ENCODE measurements around the gene C1orf122. TPM values are rescaled to one million over a fixed set of nuclear protein-coding genes. Genes with fewer than 3 reads are reported as not detected.

C1orf122 gene
- total and polyA plus RNA-seq, 2 of the 13 experiments (the other 11 are each of a cell fraction or from before 2014, with no cell fraction given), result 18.7 to 40.6 TPM

DNA sequence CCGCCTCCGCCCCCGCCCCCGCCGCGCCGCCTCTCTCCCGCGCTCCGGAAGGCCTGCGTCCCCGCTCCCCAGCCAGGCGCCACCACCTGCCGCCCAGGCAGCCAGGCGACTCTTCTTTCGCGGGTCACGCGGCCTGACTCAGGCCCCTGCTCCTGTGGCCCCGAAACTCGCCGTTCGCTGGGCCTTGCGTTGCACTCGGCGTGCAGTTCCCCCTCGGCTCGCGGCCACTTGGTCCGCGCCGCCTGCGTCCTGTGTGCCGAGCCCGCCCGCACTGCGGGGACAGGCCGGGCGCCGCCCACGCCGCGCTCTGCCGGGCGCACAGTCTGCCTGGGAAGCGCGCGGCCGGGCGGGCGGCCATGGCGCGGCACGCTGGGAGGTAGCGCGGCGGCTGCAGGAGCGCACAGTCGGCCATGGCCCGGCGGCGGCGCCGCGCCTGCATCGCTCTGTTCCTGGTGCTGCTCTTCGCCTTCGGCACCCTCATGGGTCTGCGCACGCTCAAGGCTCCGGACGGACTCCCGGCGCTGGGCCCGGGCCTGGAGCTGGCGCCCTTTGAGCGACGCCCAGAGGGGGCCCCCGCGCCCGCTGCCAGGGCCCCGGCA, 13.7 kb upstream of the C1orf122 start, which contains the start of gene MANEAL (continued):
- TF ChIP-seq KMT2A (CRISPR knock-in tag; IDR thresholded peaks at IDR 0.05) (0 out of 2 replicates have a peak, but pooled peaks have one; percentile 43), RFX3 (CRISPR knock-in tag; IDR thresholded peaks at IDR 0.05) (no peak), ELF1 (CRISPR knock-in tag; IDR thresholded peaks at IDR 0.05) (peak; percentile 28; the same call in 1 of the 2 replicates), SUZ12 (IDR thresholded peaks at IDR 0.05; ENCODE audit: low read depth, low read length) (no peak), JUND (CRISPR knock-in tag; IDR thresholded peaks at IDR 0.05) (no peak), ZNF224 (CRISPR knock-in tag; IDR thresholded peaks at IDR 0.05) (no peak), ZFP1 (CRISPR knock-in tag; IDR thresholded peaks at IDR 0.05) (no peak), SRY (CRISPR knock-in tag; IDR thresholded peaks at IDR 0.05) (peak; percentile 56; the same call in 1 of the 2 replicates), ZBTB21 (CRISPR knock-in tag; IDR thresholded peaks at IDR 0.05) (no peak), EHMT2 (IDR thresholded peaks at IDR 0.05; ENCODE audit: borderline replicate concordance, low read depth, low read length) (no peak), JDP2 (CRISPR knock-in tag; IDR thresholded peaks at IDR 0.05; ENCODE audit: borderline replicate concordance) (peak; percentile 41; the same call in 1 of the 2 replicates), HNF4G (IDR thresholded peaks at IDR 0.05; ENCODE audit: borderline replicate concordance, low read depth, low read length) (no peak), HNF4G (CRISPR knock-in tag; IDR thresholded peaks at IDR 0.05; ENCODE audit: borderline replicate concordance, low read depth) (peak; percentile 54; the same call in 1 of the 2 replicates), RORA (CRISPR knock-in tag; IDR thresholded peaks at IDR 0.05) (no peak), ZNF670 (CRISPR knock-in tag; IDR thresholded peaks at IDR 0.05; ENCODE audit: borderline replicate concordance) (no peak), ZNF256 (CRISPR knock-in tag; conservative IDR thresholded peaks at IDR 0.05) (no peak), CERS6 (CRISPR knock-in tag; IDR thresholded peaks at IDR 0.05) (0 out of 2 replicates have a peak, but pooled peaks have one; percentile 15), SNRNP70 (IDR thresholded peaks at IDR 0.05; ENCODE audit: low read depth, low read length) (no peak), ZNF550 (CRISPR knock-in tag; IDR thresholded peaks at IDR 0.05; ENCODE audit: borderline replicate concordance) (no peak), ELK4 (CRISPR knock-in tag; IDR thresholded peaks at IDR 0.05; ENCODE audit: borderline replicate concordance) (no peak; the same call in 1 of the 2 replicates)
- TF ChIP-seq, protein P1, sequence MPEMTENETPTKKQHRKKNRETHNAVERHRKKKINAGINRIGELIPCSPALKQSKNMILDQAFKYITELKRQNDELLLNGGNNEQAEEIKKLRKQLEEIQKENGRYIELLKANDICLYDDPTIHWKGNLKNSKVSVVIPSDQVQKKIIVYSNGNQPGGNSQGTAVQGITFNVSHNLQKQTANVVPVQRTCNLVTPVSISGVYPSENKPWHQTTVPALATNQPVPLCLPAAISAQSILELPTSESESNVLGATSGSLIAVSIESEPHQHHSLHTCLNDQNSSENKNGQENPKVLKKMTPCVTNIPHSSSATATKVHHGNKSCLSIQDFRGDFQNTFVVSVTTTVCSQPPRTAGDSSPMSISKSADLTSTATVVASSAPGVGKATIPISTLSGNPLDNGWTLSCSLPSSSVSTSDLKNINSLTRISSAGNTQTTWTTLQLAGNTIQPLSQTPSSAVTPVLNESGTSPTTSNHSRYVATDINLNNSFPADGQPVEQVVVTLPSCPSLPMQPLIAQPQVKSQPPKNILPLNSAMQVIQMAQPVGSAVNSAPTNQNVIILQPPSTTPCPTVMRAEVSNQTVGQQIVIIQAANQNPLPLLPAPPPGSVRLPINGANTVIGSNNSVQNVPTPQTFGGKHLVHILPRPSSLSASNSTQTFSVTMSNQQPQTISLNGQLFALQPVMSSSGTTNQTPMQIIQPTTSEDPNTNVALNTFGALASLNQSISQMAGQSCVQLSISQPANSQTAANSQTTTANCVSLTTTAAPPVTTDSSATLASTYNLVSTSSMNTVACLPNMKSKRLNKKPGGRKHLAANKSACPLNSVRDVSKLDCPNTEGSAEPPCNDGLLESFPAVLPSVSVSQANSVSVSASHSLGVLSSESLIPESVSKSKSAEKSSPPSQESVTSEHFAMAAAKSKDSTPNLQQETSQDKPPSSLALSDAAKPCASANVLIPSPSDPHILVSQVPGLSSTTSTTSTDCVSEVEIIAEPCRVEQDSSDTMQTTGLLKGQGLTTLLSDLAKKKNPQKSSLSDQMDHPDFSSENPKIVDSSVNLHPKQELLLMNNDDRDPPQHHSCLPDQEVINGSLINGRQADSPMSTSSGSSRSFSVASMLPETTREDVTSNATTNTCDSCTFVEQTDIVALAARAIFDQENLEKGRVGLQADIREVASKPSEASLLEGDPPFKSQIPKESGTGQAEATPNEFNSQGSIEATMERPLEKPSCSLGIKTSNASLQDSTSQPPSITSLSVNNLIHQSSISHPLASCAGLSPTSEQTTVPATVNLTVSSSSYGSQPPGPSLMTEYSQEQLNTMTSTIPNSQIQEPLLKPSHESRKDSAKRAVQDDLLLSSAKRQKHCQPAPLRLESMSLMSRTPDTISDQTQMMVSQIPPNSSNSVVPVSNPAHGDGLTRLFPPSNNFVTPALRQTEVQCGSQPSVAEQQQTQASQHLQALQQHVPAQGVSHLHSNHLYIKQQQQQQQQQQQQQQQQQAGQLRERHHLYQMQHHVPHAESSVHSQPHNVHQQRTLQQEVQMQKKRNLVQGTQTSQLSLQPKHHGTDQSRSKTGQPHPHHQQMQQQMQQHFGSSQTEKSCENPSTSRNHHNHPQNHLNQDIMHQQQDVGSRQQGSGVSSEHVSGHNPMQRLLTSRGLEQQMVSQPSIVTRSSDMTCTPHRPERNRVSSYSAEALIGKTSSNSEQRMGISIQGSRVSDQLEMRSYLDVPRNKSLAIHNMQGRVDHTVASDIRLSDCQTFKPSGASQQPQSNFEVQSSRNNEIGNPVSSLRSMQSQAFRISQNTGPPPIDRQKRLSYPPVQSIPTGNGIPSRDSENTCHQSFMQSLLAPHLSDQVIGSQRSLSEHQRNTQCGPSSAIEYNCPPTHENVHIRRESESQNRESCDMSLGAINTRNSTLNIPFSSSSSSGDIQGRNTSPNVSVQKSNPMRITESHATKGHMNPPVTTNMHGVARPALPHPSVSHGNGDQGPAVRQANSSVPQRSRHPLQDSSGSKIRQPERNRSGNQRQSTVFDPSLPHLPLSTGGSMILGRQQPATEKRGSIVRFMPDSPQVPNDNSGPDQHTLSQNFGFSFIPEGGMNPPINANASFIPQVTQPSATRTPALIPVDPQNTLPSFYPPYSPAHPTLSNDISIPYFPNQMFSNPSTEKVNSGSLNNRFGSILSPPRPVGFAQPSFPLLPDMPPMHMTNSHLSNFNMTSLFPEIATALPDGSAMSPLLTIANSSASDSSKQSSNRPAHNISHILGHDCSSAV (CRISPR knock-in tag; IDR thresholded peaks at IDR 0.05; ENCODE audit: borderline replicate concordance), result no peak
